Upper lobe of left lung (tissue), 4 donors: ENCODE results near the gene MVD.

Experiments
- POLR2A ChIP-seq, 4 donors: fragments of 450-650 bp; IDR thresholded peaks; one replicate each; pipeline ENCODE4 v1.5.1; 2016 to 2017; ENCODE audit warnings: antibody characterized with exemption in 4 of 4, mild to moderate bottlenecking in 2 of 4
- POLR2AphosphoS5 ChIP-seq, 2 donors: sonication (generic); formaldehyde crosslinking; IDR thresholded peaks; one replicate each; pipeline ENCODE4 v1.5.1; 2017; ENCODE audit warnings: antibody characterized with exemption in 2 of 2
- TF ChIP-seq, protein P1 (sequence below), 6 experiments: fragments of 450-650 bp in 4 of 6; fragments of 200-600 bp in 2 of 6; sonication (generic) in 2 of 6; IDR thresholded peaks; one replicate each; pipeline ENCODE4 v1.5.1; 2016 to 2019; ENCODE audit warnings: antibody characterized with exemption in 6 of 6

DNA sequence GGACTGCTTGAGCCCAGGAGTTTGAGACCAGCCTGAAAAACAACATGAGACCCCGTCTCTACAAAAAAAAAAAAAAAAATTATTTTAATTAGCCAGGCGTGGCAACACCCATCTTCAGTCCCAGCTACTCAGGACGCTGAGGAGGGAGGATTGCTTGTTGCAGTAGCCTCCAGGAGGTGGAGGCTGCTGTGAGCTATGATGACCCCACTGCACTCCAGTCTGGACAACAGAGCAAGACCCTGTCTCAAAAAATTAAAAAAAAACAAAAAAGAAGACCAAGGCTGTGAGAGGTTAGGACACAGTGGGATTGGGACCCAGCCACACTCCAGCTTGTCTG lies 24.8 kb upstream of the MVD start:
- TF ChIP-seq, protein P1, sequence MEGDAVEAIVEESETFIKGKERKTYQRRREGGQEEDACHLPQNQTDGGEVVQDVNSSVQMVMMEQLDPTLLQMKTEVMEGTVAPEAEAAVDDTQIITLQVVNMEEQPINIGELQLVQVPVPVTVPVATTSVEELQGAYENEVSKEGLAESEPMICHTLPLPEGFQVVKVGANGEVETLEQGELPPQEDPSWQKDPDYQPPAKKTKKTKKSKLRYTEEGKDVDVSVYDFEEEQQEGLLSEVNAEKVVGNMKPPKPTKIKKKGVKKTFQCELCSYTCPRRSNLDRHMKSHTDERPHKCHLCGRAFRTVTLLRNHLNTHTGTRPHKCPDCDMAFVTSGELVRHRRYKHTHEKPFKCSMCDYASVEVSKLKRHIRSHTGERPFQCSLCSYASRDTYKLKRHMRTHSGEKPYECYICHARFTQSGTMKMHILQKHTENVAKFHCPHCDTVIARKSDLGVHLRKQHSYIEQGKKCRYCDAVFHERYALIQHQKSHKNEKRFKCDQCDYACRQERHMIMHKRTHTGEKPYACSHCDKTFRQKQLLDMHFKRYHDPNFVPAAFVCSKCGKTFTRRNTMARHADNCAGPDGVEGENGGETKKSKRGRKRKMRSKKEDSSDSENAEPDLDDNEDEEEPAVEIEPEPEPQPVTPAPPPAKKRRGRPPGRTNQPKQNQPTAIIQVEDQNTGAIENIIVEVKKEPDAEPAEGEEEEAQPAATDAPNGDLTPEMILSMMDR (IDR thresholded peaks at IDR 0.05), result no peak
- TF ChIP-seq POLR2A (IDR thresholded peaks at IDR 0.05), result no peak
- no peak for TF ChIP-seq POLR2AphosphoS5 (IDR thresholded peaks at IDR 0.05)
